Fibroblast of the aortic adventitia (primary cell): ENCODE data around the gene OLIG1. TPM values are rescaled to one million over a fixed set of nuclear protein-coding genes. Genes with fewer than 3 reads are reported as not detected.

ENCODE experiments used
- DNase-seq: peaks from one replicate; pipeline ENCODE4 v3.0.0-alpha.2; 2010; ENCODE audit warnings: low read depth
- H3K4me3 ChIP-seq: 2 replicates; pipeline ENCODE4 v1.5.1; 2011; ENCODE audit warnings: low read depth, mild to moderate bottlenecking, control low read depth, low read length, moderate library complexity
- total RNA-seq: library from RNA; depleted of rRNA; stranded (reverse); fragments of >200 nt; gene quantifications from 2 replicates; pipeline ENCODE4 v1.2.3, GENCODE V29; 2012; ENCODE audit warnings: low replicate concordance
- TF ChIP-seq, protein P1 (sequence below): IDR thresholded peaks from 2 replicates; pipeline ENCODE4 v1.5.1; 2011; ENCODE audit warnings: mild to moderate bottlenecking, low read length, control low read depth, inconsistent platforms; ENCODE audit not compliant: insufficient read depth

Gene OLIG1
- total RNA-seq, 1 donor, result not detected

DNA sequence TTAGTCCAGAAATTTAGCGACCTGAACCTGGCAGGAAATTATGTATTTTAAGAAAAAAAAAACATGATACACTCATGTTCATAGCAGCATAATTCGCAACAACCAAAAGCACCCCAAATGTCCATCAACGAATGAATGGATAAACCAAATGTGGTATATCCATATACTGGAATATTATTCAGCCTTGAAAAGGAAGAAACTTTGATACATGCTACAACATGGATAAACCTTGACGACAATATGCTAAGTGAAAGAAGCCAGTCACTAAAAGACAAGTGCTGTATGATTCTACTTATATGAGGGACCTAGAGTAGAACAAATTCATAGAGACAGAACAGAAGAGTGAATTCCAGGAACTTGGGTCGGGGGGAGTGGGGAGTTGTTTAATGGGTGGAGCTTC lies 698 bp upstream of the OLIG1 start:
- TF ChIP-seq, protein P1, sequence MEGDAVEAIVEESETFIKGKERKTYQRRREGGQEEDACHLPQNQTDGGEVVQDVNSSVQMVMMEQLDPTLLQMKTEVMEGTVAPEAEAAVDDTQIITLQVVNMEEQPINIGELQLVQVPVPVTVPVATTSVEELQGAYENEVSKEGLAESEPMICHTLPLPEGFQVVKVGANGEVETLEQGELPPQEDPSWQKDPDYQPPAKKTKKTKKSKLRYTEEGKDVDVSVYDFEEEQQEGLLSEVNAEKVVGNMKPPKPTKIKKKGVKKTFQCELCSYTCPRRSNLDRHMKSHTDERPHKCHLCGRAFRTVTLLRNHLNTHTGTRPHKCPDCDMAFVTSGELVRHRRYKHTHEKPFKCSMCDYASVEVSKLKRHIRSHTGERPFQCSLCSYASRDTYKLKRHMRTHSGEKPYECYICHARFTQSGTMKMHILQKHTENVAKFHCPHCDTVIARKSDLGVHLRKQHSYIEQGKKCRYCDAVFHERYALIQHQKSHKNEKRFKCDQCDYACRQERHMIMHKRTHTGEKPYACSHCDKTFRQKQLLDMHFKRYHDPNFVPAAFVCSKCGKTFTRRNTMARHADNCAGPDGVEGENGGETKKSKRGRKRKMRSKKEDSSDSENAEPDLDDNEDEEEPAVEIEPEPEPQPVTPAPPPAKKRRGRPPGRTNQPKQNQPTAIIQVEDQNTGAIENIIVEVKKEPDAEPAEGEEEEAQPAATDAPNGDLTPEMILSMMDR, result no peak
- no peak overlapping the region for H3K4me3 ChIP-seq
- no peak for DNase-seq

DNA sequence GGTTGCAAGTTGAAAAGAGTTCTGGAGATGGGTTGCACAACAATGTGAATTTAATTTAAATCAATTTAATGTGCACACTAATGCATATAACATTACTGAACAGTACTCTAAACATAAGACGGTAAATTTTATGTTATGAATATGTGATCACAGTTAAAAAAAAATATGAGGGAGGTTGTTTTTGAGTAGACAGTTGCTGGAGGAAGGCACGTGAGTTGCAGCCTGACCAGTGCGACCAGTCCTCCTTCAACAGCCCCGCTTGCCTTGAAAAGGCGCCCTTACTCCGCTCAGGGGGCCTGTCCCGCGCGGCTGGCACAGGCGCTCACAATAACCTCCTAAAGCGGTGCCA lies 322 bp upstream of the OLIG1 start:
- DNase-seq, result no peak
- no peak overlapping the region for H3K4me3 ChIP-seq
- TF ChIP-seq, protein P1, result no peak

DNA sequence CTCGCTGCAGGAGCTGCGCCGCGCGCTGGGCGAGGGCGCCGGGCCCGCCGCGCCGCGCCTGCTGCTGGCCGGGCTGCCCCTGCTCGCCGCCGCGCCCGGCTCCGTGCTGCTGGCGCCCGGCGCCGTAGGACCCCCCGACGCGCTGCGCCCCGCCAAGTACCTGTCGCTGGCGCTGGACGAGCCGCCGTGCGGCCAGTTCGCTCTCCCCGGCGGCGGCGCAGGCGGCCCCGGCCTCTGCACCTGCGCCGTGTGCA lies 730 bp downstream of the OLIG1 start:
- TF ChIP-seq, protein P1, result no peak
- no peak for DNase-seq
- no peak overlapping the region for H3K4me3 ChIP-seq

DNA sequence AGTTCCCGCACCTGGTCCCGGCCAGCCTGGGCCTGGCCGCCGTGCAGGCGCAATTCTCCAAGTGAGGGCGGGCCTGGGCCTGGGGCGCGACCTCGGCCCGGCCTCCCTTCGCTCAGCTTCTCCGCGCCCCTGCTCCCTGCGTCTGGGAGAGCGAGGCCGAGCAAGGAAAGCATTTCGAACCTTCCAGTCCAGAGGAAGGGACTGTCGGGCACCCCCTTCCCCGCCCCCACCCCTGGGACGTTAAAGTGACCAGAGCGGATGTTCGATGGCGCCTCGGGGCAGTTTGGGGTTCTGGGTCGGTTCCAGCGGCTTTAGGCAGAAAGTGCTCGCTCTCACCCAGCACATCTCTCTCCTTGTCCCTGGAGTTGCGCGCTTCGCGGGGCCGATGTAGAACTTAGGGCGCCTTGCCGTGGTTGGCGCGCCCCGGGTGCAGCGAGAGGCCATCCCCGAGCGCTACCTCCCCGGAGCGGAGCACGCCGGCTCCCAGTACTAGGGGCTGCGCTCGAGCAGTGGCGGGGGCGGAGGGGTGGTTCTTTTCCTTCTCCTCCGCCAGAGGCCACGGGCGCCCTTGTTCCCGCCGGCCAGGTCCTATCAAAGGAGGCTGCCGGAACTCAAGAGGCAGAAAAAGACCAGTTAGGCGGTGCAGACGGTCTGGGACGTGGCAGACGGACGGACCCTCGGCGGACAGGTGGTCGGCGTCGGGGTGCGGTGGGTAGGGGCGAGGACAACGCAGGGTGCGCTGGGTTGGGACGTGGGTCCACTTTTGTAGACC lies 1.2 kb downstream of the OLIG1 start:
- peak overlapping the region; percentile 52 for H3K4me3 ChIP-seq
- TF ChIP-seq, protein P1, result no peak
- no peak for DNase-seq

DNA sequence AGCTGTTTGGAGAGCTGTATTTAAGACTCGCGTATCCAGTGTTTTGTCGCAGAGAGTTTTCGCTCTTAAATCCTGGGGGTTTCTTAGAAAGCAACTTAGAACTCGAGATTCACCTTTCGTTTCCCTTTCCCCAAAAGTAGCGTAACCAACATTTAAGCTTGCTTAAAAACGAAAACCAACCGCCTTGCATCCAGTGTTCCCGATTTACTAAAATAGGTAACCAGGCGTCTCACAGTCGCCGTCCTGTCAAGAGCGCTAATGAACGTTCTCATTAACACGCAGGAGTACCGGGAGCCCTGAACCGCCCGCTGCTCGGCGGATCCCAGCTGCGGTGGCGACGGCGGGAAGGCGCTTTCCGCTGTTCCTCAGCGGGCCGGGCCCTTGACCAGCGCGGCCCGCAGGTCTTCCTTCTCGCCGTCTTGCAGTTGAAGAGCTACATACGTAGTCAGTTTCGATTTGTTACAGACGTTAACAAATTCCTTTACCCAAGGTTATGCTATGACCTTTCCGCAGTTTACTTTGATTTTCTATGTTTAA lies 1.9 kb downstream of the OLIG1 start:
- DNase-seq, result peak; percentile 35
- peak overlapping the region; percentile 52 for H3K4me3 ChIP-seq
- TF ChIP-seq, protein P1, result no peak

DNA sequence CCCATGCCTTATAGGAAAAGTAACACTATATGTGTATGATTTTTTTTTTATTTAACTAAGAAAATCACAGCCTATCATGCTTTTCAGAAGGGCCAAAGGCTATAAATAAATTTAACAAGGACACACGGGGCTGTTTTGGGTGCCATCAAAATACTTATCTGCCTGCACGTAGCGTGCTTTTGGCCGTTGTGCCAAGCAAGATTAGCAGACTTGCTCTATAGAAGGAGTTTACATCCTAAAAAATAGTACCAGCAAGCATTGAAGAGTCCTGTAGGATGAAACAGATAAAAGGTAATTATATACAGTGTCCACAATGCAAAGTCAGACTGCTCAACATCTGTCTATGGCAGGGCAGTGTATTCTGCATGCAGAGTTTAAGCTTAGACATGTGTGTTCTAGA lies 3.7 kb downstream of the OLIG1 start:
- DNase-seq, result no peak
- no peak overlapping the region for H3K4me3 ChIP-seq
- TF ChIP-seq, protein P1, result no peak

DNA sequence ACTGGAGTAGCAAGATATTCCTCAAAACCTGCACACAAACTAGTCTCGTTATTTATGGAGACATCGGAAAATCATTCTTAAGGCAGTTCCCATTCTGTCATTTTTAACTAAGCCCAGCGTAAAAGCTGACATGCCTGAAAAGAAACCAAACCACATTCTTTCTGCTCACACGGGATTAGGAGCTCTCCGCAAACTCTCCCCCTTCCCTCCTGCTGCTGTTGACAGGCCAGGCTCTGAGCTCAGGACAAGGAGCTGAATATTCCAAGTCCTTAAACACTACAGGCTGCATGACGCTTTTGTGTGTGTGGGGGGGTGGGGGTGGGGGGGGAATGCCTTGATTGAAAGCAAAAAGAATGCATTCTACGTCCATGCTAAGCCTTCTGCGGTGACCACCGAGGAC lies 5.2 kb downstream of the OLIG1 start:
- no peak for DNase-seq
- no peak overlapping the region for H3K4me3 ChIP-seq
- TF ChIP-seq, protein P1, result no peak
